Erythroblast (primary cell): ENCODE results near the gene VEGFA.

ENCODE experiments used
- GATA1 ChIP-seq: IDR thresholded peaks from 2 replicates; pipeline ENCODE4 v1.6.1; 2011; ENCODE audit warnings: low read depth, mild to moderate bottlenecking, control low read depth, low read length, moderate library complexity
- POLR2A ChIP-seq: IDR thresholded peaks from 2 replicates; pipeline ENCODE4 v1.6.1; 2011; ENCODE audit warnings: mild to moderate bottlenecking, low read length

GRCh38 chr6:43796903-43797890 is 27.2 kb downstream of the VEGFA start:
- no peak for TF ChIP-seq POLR2A
- no peak for TF ChIP-seq GATA1
